ENCODE data around the gene MAP2K4.

Gene MAP2K4

GRCh38 chr17:12098568-12098967 lies 77.9 kb downstream of the MAP2K4 start:
- Histone ChIP-seq H2BK5ac (ENCODE audit: low read length) (no peak overlapping the region), H2BK15ac (ENCODE audit: low read length) (no peak overlapping the region), H3K4me1 (ENCODE audit: control insufficient read depth in 2 of 2, insufficient read depth in 1 of 2, low read depth in 1 of 2, low read length in 2 of 2) (no peaks in the 10 kb centered on the region), H3K4me2 (ENCODE audit: insufficient read depth, low read length, poor library complexity, severe bottlenecking) (no peak overlapping the region), H3K79me1 (ENCODE audit: low read depth, low read length) (no peaks in the 10 kb centered on the region), H2BK12ac (ENCODE audit: low read length) (no peak overlapping the region), H3K4ac (ENCODE audit: low read length) (no peak overlapping the region), H3K23ac (ENCODE audit: low read depth, low read length, poor library complexity) (no peak overlapping the region), H3K36me3 (replicated peaks in 1 of 2; ENCODE audit: control insufficient read depth in 2 of 2, insufficient read depth in 2 of 2, low read length in 2 of 2) (peaks cover 0 to 48% of the 10 kb centered on the region in 2 donors), H2AK5ac (ENCODE audit: low read depth, low read length) (no peak overlapping the region), H3K9me3 (replicated peaks in 1 of 2; ENCODE audit: control insufficient read depth in 2 of 2, insufficient read depth in 1 of 2, low read depth in 1 of 2, low read length in 2 of 2) (peaks cover 0 to 8% of the 10 kb centered on the region in 2 donors), H3K18ac (ENCODE audit: low read length) (no peak overlapping the region), H4K91ac (ENCODE audit: low read depth, low read length, poor library complexity) (no peak overlapping the region), H3K9ac (ENCODE audit: low read depth, low read length, poor library complexity) (no peak overlapping the region), H4K8ac (ENCODE audit: low read depth, low read length) (no peak overlapping the region), H2AFZ (ENCODE audit: low read length) (no peak overlapping the region), H3K27ac (replicated peaks; ENCODE audit: low read length) (no peak overlapping the region), H2BK120ac (ENCODE audit: low read depth, low read length) (no peak overlapping the region), H3K14ac (ENCODE audit: low read length) (no peak overlapping the region), H3K27me3 (ENCODE audit: control insufficient read depth in 3 of 3, insufficient read depth in 3 of 3, low read depth in 1 of 3, low read length in 3 of 3) (no peaks in the 10 kb centered on the region), H3K4me3 (ENCODE audit: low read length in 2 of 2) (no peak overlapping the region)
- DNase-seq (ENCODE audit: low spot score) = no peak

- H2BK12ac ChIP-seq (ENCODE audit: low read length) = no peak overlapping the region
- DNase-seq (ENCODE audit: low spot score) = no peak
- no peak overlapping the region for H3K4me2 ChIP-seq (ENCODE audit: insufficient read depth, low read length, poor library complexity, severe bottlenecking)
- no peak overlapping the region for H3K23ac ChIP-seq (ENCODE audit: low read depth, low read length, poor library complexity)
- H3K4me3 ChIP-seq (ENCODE audit: low read length in 2 of 2) = no peak overlapping the region
- no peak overlapping the region for H3K9ac ChIP-seq (ENCODE audit: low read depth, low read length, poor library complexity)
- H3K36me3 ChIP-seq (replicated peaks in 1 of 2; ENCODE audit: control insufficient read depth in 2 of 2, insufficient read depth in 2 of 2, low read length in 2 of 2) = peaks cover 0 to 53% of the 10 kb centered on the region in 2 donors
- H2BK15ac ChIP-seq (ENCODE audit: low read length) = no peak overlapping the region
- H3K4ac ChIP-seq (ENCODE audit: low read length) = no peak overlapping the region
- H3K9me3 ChIP-seq (replicated peaks in 1 of 2; ENCODE audit: control insufficient read depth in 2 of 2, insufficient read depth in 1 of 2, low read depth in 1 of 2, low read length in 2 of 2) = peaks cover 0 to 8% of the 10 kb centered on the region in 2 donors
- no peak overlapping the region for H4K8ac ChIP-seq (ENCODE audit: low read depth, low read length)
- H2AFZ ChIP-seq (ENCODE audit: low read length) = no peak overlapping the region
- H3K79me1 ChIP-seq (ENCODE audit: low read depth, low read length) = no peaks in the 10 kb centered on the region
- no peak overlapping the region for H3K14ac ChIP-seq (ENCODE audit: low read length)
- H4K91ac ChIP-seq (ENCODE audit: low read depth, low read length, poor library complexity) = no peak overlapping the region
- H2AK5ac ChIP-seq (ENCODE audit: low read depth, low read length) = no peak overlapping the region
- WGBS, 2 donors (ENCODE audit: extremely low coverage in 2 of 2, insufficient read length in 2 of 2, insufficient replicate concordance in 1 of 2) = no CpG with 5 or more reads among the region's 1 CpG
- H3K27me3 ChIP-seq (ENCODE audit: control insufficient read depth in 3 of 3, insufficient read depth in 3 of 3, low read depth in 1 of 3, low read length in 3 of 3) = no peaks in the 10 kb centered on the region
- no peak overlapping the region for H3K18ac ChIP-seq (ENCODE audit: low read length)
- no peak overlapping the region for H3K27ac ChIP-seq (replicated peaks; ENCODE audit: low read length)
- H2BK120ac ChIP-seq (ENCODE audit: low read depth, low read length) = no peak overlapping the region
- H3K4me1 ChIP-seq (ENCODE audit: control insufficient read depth in 2 of 2, insufficient read depth in 1 of 2, low read depth in 1 of 2, low read length in 2 of 2) = no peaks in the 10 kb centered on the region
- no peak overlapping the region for H2BK5ac ChIP-seq (ENCODE audit: low read length)
These were observed 78.7 kb downstream of the MAP2K4 start for GRCh38 chr17:12099412-12099811.

- Histone ChIP-seq H3K9me3 (replicated peaks in 1 of 2; ENCODE audit: control insufficient read depth in 2 of 2, insufficient read depth in 1 of 2, low read depth in 1 of 2, low read length in 2 of 2) (peaks cover 0 to 4% of the 10 kb centered on the region in 2 donors), H3K4ac (ENCODE audit: low read length) (no peak overlapping the region), H3K4me1 (ENCODE audit: control insufficient read depth in 2 of 2, insufficient read depth in 1 of 2, low read depth in 1 of 2, low read length in 2 of 2) (no peaks in the 10 kb centered on the region), H2BK15ac (ENCODE audit: low read length) (no peak overlapping the region), H2BK12ac (ENCODE audit: low read length) (no peak overlapping the region), H3K79me1 (ENCODE audit: low read depth, low read length) (no peaks in the 10 kb centered on the region), H3K23ac (ENCODE audit: low read depth, low read length, poor library complexity) (no peak overlapping the region), H2AK5ac (ENCODE audit: low read depth, low read length) (no peak overlapping the region), H3K36me3 (replicated peaks in 1 of 2; ENCODE audit: control insufficient read depth in 2 of 2, insufficient read depth in 2 of 2, low read length in 2 of 2) (peaks cover 1 to 24% of the 10 kb centered on the region in 2 donors), H2AFZ (ENCODE audit: low read length) (no peak overlapping the region), H3K9ac (ENCODE audit: low read depth, low read length, poor library complexity) (no peak overlapping the region), H3K27ac (replicated peaks; ENCODE audit: low read length) (no peak overlapping the region), H2BK120ac (ENCODE audit: low read depth, low read length) (no peak overlapping the region), H3K27me3 (ENCODE audit: control insufficient read depth in 3 of 3, insufficient read depth in 3 of 3, low read depth in 1 of 3, low read length in 3 of 3) (no peaks in the 10 kb centered on the region), H3K14ac (ENCODE audit: low read length) (no peak overlapping the region), H2BK5ac (ENCODE audit: low read length) (no peak overlapping the region), H3K18ac (ENCODE audit: low read length) (no peak overlapping the region), H3K4me2 (ENCODE audit: insufficient read depth, low read length, poor library complexity, severe bottlenecking) (no peak overlapping the region), H4K91ac (ENCODE audit: low read depth, low read length, poor library complexity) (no peak overlapping the region), H4K8ac (ENCODE audit: low read depth, low read length) (no peak overlapping the region), H3K4me3 (ENCODE audit: low read length in 2 of 2) (no peak overlapping the region)
- DNase-seq (ENCODE audit: low spot score) = no peak
These were observed 84.2 kb downstream of the MAP2K4 start for GRCh38 chr17:12104831-12105230.

GRCh38 chr17:12107905-12108304 lies 87.2 kb downstream of the MAP2K4 start:
- Histone ChIP-seq H3K4me3 (ENCODE audit: low read length in 2 of 2) (no peak overlapping the region), H3K9ac (ENCODE audit: low read depth, low read length, poor library complexity) (no peak overlapping the region), H2BK15ac (ENCODE audit: low read length) (no peak overlapping the region), H3K18ac (ENCODE audit: low read length) (no peak overlapping the region), H3K4me1 (ENCODE audit: control insufficient read depth in 2 of 2, insufficient read depth in 1 of 2, low read depth in 1 of 2, low read length in 2 of 2) (no peaks in the 10 kb centered on the region), H3K79me1 (ENCODE audit: low read depth, low read length) (no peaks in the 10 kb centered on the region), H2BK5ac (ENCODE audit: low read length) (no peak overlapping the region), H3K4ac (ENCODE audit: low read length) (no peak overlapping the region), H3K9me3 (replicated peaks in 1 of 2; ENCODE audit: control insufficient read depth in 2 of 2, insufficient read depth in 1 of 2, low read depth in 1 of 2, low read length in 2 of 2) (no peaks in the 10 kb centered on the region), H2BK12ac (ENCODE audit: low read length) (no peak overlapping the region), H2AK5ac (ENCODE audit: low read depth, low read length) (no peak overlapping the region), H3K36me3 (replicated peaks in 1 of 2; ENCODE audit: control insufficient read depth in 2 of 2, insufficient read depth in 2 of 2, low read length in 2 of 2) (peaks cover 5 to 39% of the 10 kb centered on the region in 2 donors), H2AFZ (ENCODE audit: low read length) (no peak overlapping the region), H3K23ac (ENCODE audit: low read depth, low read length, poor library complexity) (no peak overlapping the region), H4K91ac (ENCODE audit: low read depth, low read length, poor library complexity) (no peak overlapping the region), H2BK120ac (ENCODE audit: low read depth, low read length) (no peak overlapping the region), H4K8ac (ENCODE audit: low read depth, low read length) (no peak overlapping the region), H3K4me2 (ENCODE audit: insufficient read depth, low read length, poor library complexity, severe bottlenecking) (no peak overlapping the region), H3K14ac (ENCODE audit: low read length) (no peak overlapping the region), H3K27me3 (ENCODE audit: control insufficient read depth in 3 of 3, insufficient read depth in 3 of 3, low read depth in 1 of 3, low read length in 3 of 3) (no peaks in the 10 kb centered on the region), H3K27ac (replicated peaks; ENCODE audit: low read length) (no peak overlapping the region)
- DNase-seq (ENCODE audit: low spot score) = no peak
- no CpG with 5 or more reads among the region's 1 CpG for WGBS, 2 donors (ENCODE audit: extremely low coverage in 2 of 2, insufficient read length in 2 of 2, insufficient replicate concordance in 1 of 2)
